Ureter (tissue), 1 donor: Measurements from ENCODE around the gene SMIM33. TPM values are rescaled to one million over a fixed set of nuclear protein-coding genes. Genes with fewer than 3 reads are reported as not detected.
"Not testable (repeated sequence)": the region's sequence is repeated elsewhere in the genome, so short reads cannot be mapped to it uniquely, and the experiment has no call there.

Experiments
- DNase-seq: peaks from one replicate; pipeline ENCODE4 v3.0.0-alpha.2; 2020; ENCODE audit warnings: low spot score
- total RNA-seq: library from RNA; stranded (reverse); gene quantifications from one replicate; pipeline ENCODE4 v1.2.4, GENCODE V29; 2023
- donor health status: DM: yes; HTN: yes; CAD: no.

The SMIM33 gene
- total RNA-seq, 1 donor from 2014 or later = not detected

GRCh38 chr5:139457241-139457640 lies 13.6 kb upstream of the SMIM33 start:
- DNase-seq = no peak

- DNase-seq = no peak
Measured at GRCh38 chr5:139457653-139458306, 13.0 kb upstream of the SMIM33 start.

- DNase-seq = no peak
Measured at GRCh38 chr5:139458580-139459407, 12.0 kb upstream of the SMIM33 start.

GRCh38 chr5:139459451-139459934 lies 11.3 kb upstream of the SMIM33 start:
- DNase-seq = no peak

GRCh38 chr5:139460455-139460854 lies 10.3 kb upstream of the SMIM33 start:
- DNase-seq = no peak

- no peak for DNase-seq
Measured at GRCh38 chr5:139461176-139461575, 9.6 kb upstream of the SMIM33 start.

- no peak for DNase-seq
Measured at GRCh38 chr5:139461698-139462097, 9.1 kb upstream of the SMIM33 start.

- DNase-seq = no peak
Measured at GRCh38 chr5:139462586-139463276, 8.1 kb upstream of the SMIM33 start, which contains the start of gene ECSCR. Gene ECSCR, minus strand, starts transcription at chr5:139462743. Its CDS starts 73 bp downstream, at chr5:139462670.

- no peak for DNase-seq
Measured at GRCh38 chr5:139468421-139468931, 2.3 kb upstream of the SMIM33 start.

- DNase-seq = no peak
Measured at GRCh38 chr5:139472386-139473030, 1.7 kb downstream of the SMIM33 start.

GRCh38 chr5:139473105-139473504 lies 2.3 kb downstream of the SMIM33 start:
- DNase-seq = no peak

- no peak for DNase-seq
Measured at GRCh38 chr5:139473565-139473964, 2.8 kb downstream of the SMIM33 start.

- DNase-seq = no peak
Measured at GRCh38 chr5:139474890-139475791, 4.3 kb downstream of the SMIM33 start.

- no peak for DNase-seq
Measured at GRCh38 chr5:139475865-139476617, 5.2 kb downstream of the SMIM33 start.

- not testable (repeated sequence) for DNase-seq
Measured at GRCh38 chr5:139478657-139479423, 8.0 kb downstream of the SMIM33 start.

- not testable (repeated sequence) for DNase-seq
Measured at GRCh38 chr5:139479729-139480128, 8.9 kb downstream of the SMIM33 start.

- no peak for DNase-seq
Measured at GRCh38 chr5:139481122-139481533, 10.3 kb downstream of the SMIM33 start.

- DNase-seq = no peak
Measured at GRCh38 chr5:139481580-139482049, 10.8 kb downstream of the SMIM33 start.
